ENCODE results near the gene PSMA5. TPM values are rescaled to one million over a fixed set of nuclear protein-coding genes. Genes with fewer than 3 reads are reported as not detected.

PSMA5 gene
- total RNA-seq, 1 experiment from 2014 or later, result 133 TPM

DNA sequence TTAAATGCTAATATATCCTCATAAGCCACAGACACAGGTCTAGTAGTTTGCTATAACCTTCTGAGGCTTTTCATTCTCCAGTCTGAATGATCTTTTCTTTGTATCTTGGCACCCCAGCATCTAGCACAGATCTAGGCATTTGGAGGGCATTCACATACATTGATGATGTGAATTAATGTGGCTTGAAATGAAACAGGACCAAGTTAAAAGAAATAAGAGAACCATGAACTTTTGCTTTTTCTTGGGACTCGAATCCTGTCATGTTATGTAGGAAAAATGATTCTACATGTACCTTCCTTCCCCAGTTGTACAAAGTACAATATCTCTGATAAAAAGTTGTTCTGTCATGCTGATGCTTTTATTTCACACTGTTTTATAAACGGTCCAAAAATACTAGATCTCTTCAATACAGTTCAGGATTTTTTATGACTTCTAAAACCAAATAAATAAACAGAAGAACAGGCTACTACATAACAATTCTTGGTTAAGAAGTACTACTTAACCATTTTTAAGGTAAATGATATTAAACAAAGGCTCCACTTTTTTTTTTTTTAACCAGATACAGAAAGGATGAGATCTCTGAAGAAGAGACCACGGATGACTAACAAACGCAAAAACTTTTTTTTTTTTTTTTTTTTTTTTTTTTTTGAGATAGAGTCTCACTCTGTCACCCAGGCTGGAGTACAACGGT lies 31.5 kb downstream of the PSMA5 start:
- Histone ChIP-seq H3K23me2 (ENCODE audit: insufficient read length, low read depth, low read length, poor library complexity, severe bottlenecking) (peaks cover 17% of the 10 kb centered on the region), H2AK5ac (ENCODE audit: insufficient read length, low read length) (no peak overlapping the region), H4K91ac (ENCODE audit: insufficient read length, low read depth, low read length) (no peak overlapping the region), H3K14ac (ENCODE audit: insufficient read depth, low read length) (no peak overlapping the region), H2BK5ac (ENCODE audit: insufficient read length, low read length) (no peak overlapping the region), H3T11ph (ENCODE audit: low read length) (no peak overlapping the region), H3K79me1 (ENCODE audit: insufficient read depth, low read depth, low read length, poor library complexity, severe bottlenecking) (peaks cover 9% of the 10 kb centered on the region), H3K27me3 (ENCODE audit: insufficient read depth, low read length) (no peaks in the 10 kb centered on the region), H3K56ac (ENCODE audit: insufficient read length, low read depth, low read length) (no peak overlapping the region), H3K4ac (ENCODE audit: low read depth, low read length) (no peak overlapping the region), H2BK20ac (ENCODE audit: low read depth, low read length, poor library complexity, severe bottlenecking) (no peak overlapping the region), H3K79me2 (ENCODE audit: insufficient read depth, low read length) (peaks cover 5% of the 10 kb centered on the region; the same call in 1 of the 2 replicates), H4K20me1 (ENCODE audit: control insufficient read depth, insufficient read depth, insufficient read length) (no peaks in the 10 kb centered on the region), H2BK15ac (ENCODE audit: low read depth, low read length) (no peak overlapping the region), H3K18ac (ENCODE audit: insufficient read length, low read depth, low read length) (no peak overlapping the region), H2AFZ (ENCODE audit: low read length) (no peak overlapping the region), H3K4me2 (ENCODE audit: insufficient read depth, insufficient read length, low read length) (no peak overlapping the region), H3K27ac (ENCODE audit: insufficient read length, low read depth, low read length) (no peak overlapping the region), H3K4me1 (ENCODE audit: insufficient read depth, low read length) (peaks cover 2% of the 10 kb centered on the region; the same call in 1 of the 2 replicates), H4K8ac (replicated peaks; ENCODE audit: insufficient read length, low read depth, low read length) (no peak overlapping the region), H2BK12ac (ENCODE audit: insufficient read length, low read depth, low read length) (no peak overlapping the region), H3K9me3 (ENCODE audit: control insufficient read depth, low read depth, low read length) (no peaks in the 10 kb centered on the region), H4K5ac (ENCODE audit: insufficient read length, low read depth, low read length) (no peak overlapping the region), H3K23ac (ENCODE audit: insufficient read length, low read depth, low read length) (no peak overlapping the region), H3K9ac (ENCODE audit: extremely low read depth, insufficient read length, low read length) (no peak overlapping the region), H2BK120ac (ENCODE audit: low read depth, low read length, poor library complexity, severe bottlenecking) (no peak overlapping the region)
- Mint-ChIP-seq H3K27me3 (ENCODE audit: low read depth) (no peaks in the 10 kb centered on the region), H3K27ac (no peak overlapping the region), H3K36me3 (ENCODE audit: insufficient read depth in 1 of 3, low read depth in 3 of 3) (0 out of 7 replicates have a peak, but pooled peaks cover 0 to 3% (median 0%) of the 10 kb centered on the region in 3 experiments), H3K9me3 (no peaks in the 10 kb centered on the region), H3K4me3 (no peak overlapping the region), H3K4me1 (peaks cover 33 to 47% of the 10 kb centered on the region in 2 experiments)
- TF ChIP-seq CTCF (conservative IDR thresholded peaks at IDR 0.05), result no peak
- no CpG with 5 or more reads among the region's 5 CpGs for WGBS (ENCODE audit: extremely low coverage, insufficient read length, low lambda C conversion rate)
- DNase-seq, result no peak
